Progenitor cell of endocrine pancreas (in vitro differentiated cells): ENCODE results near the gene PLOD3. TPM values are rescaled to one million over a fixed set of nuclear protein-coding genes. Genes with fewer than 3 reads are reported as not detected.

Experiments
- DNase-seq: peaks from one replicate; pipeline ENCODE4 v3.0.0; 2021; ENCODE audit warnings: low spot score; ENCODE audit not compliant: unreplicated experiment
- H3K27ac Mint-ChIP-seq: 2 replicates; pipeline ENCODE4 v1.8.0; 2021; ENCODE audit warnings: mild to moderate bottlenecking, moderate library complexity, mixed read lengths
- H3K27me3 Mint-ChIP-seq: 2 replicates; pipeline ENCODE4 v1.8.0; 2021; ENCODE audit warnings: mixed read lengths
- H3K36me3 Mint-ChIP-seq: 2 replicates; pipeline ENCODE4 v1.8.0; 2022; ENCODE audit warnings: mixed read lengths; ENCODE audit not compliant: insufficient read depth
- H3K4me1 Mint-ChIP-seq: 2 replicates; pipeline ENCODE4 v1.8.0; 2021; ENCODE audit warnings: low read depth, mixed read lengths
- H3K4me3 Mint-ChIP-seq: 2 replicates; pipeline ENCODE4 v1.8.0; 2021; ENCODE audit warnings: low read depth, mild to moderate bottlenecking, moderate library complexity, mixed read lengths
- H3K9me3 Mint-ChIP-seq: 2 replicates; pipeline ENCODE4 v1.8.0; 2021; ENCODE audit warnings: low read depth, mixed read lengths
- CTCF ChIP-seq: fragments of 200-600 bp; sonication (generic); IDR thresholded peaks from one replicate; pipeline ENCODE4 v1.5.0; 2021; ENCODE audit warnings: antibody characterized with exemption, mild to moderate bottlenecking; ENCODE audit not compliant: unreplicated experiment
- total RNA-seq: library from RNA; stranded (reverse); gene quantifications from 2 replicates; pipeline ENCODE4 v1.2.1, GENCODE V29; 2021

The PLOD3 gene
- total RNA-seq, 1 donor from 2014 or later, result 89.8 TPM

GRCh38 chr7:101185258-101185839 lies 32.0 kb downstream of the PLOD3 start:
- Mint-ChIP-seq H3K4me1 (no peaks in the 10 kb centered on the region), H3K36me3 (no peaks in the 10 kb centered on the region), H3K27ac (no peak overlapping the region), H3K4me3 (no peak overlapping the region), H3K9me3 (no peaks in the 10 kb centered on the region), H3K27me3 (peaks cover 41% of the 10 kb centered on the region)
- DNase-seq, result no peak
- no peak for TF ChIP-seq CTCF

- Mint-ChIP-seq H3K36me3 (peaks cover 1% of the 10 kb centered on the region), H3K9me3 (no peaks in the 10 kb centered on the region), H3K27me3 (peaks cover 73% of the 10 kb centered on the region), H3K4me3 (no peak within 1 kb of the TSS), H3K4me1 (peaks cover 2% of the 10 kb centered on the region), H3K27ac (no peak within 1 kb of the TSS)
- no peak for DNase-seq
- TF ChIP-seq CTCF, result no peak
These were observed 37.1 kb downstream of the PLOD3 start, which contains the start of gene NAT16 for GRCh38 chr7:101180130-101180755. Gene NAT16, minus strand, starts transcription at chr7:101180293. Its CDS starts 5,486 bp downstream, at chr7:101174807.

GRCh38 chr7:101179713-101180112 lies 37.7 kb downstream of the PLOD3 start:
- H3K27ac Mint-ChIP-seq, result no peak overlapping the region
- H3K4me3 Mint-ChIP-seq, result no peak overlapping the region
- no peak for DNase-seq
- H3K9me3 Mint-ChIP-seq, result no peaks in the 10 kb centered on the region
- peaks cover 73% of the 10 kb centered on the region for H3K27me3 Mint-ChIP-seq
- H3K36me3 Mint-ChIP-seq, result peaks cover 1% of the 10 kb centered on the region
- no peak for TF ChIP-seq CTCF
- H3K4me1 Mint-ChIP-seq, result peaks cover 2% of the 10 kb centered on the region

GRCh38 chr7:101179117-101179516 lies 38.3 kb downstream of the PLOD3 start:
- Mint-ChIP-seq H3K4me1 (peaks cover 2% of the 10 kb centered on the region), H3K36me3 (peaks cover 1% of the 10 kb centered on the region), H3K4me3 (no peak overlapping the region), H3K9me3 (no peaks in the 10 kb centered on the region), H3K27ac (no peak overlapping the region), H3K27me3 (peaks cover 75% of the 10 kb centered on the region)
- TF ChIP-seq CTCF, result no peak
- no peak for DNase-seq

GRCh38 chr7:101177644-101178043 lies 39.7 kb downstream of the PLOD3 start:
- no peak for DNase-seq
- Mint-ChIP-seq H3K4me1 (peaks cover 2% of the 10 kb centered on the region), H3K9me3 (no peaks in the 10 kb centered on the region), H3K27ac (no peak overlapping the region), H3K36me3 (peaks cover 1% of the 10 kb centered on the region), H3K27me3 (peaks cover 87% of the 10 kb centered on the region), H3K4me3 (no peak overlapping the region)
- TF ChIP-seq CTCF, result no peak
